ENCODE results near the gene DUSP7.

DNA sequence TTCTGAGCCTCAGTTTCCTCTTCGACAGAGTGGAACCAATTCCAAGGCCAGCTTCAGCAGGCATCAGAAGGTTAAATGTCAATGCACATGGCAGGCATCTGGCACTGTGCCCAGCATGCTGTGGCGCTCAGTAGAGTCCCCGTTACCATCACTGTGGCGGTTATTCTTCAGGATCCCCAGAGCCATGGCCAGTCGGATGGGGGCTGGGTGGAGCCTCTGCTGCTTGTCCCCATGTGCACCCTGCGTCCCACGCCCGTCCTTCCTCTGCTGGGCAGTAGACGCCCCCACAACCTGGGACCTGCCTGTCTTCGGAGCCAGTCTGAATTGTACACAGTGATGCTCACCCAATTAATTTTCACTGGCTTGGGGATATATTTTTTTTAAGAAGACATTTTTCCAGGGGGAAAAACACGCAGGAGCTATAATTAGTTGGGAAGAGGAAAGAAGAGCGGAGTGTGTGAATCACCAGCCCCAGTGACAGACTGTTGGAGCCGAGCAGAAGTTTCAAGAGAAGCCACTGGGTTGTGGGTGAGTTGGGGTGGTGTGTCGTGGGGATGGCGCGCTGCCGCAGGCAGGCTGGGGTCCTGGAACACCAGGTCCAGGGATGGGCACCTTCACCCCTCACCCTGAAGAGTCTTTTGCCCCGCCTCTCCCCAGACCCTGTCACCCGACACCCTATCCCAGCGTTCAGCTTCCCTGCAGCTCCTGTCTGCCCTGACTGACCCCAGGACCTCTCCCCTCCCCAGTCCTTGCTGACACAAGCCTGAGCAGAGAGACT lies 33.9 kb downstream of the DUSP7 start:
- TF ChIP-seq, protein P1, sequence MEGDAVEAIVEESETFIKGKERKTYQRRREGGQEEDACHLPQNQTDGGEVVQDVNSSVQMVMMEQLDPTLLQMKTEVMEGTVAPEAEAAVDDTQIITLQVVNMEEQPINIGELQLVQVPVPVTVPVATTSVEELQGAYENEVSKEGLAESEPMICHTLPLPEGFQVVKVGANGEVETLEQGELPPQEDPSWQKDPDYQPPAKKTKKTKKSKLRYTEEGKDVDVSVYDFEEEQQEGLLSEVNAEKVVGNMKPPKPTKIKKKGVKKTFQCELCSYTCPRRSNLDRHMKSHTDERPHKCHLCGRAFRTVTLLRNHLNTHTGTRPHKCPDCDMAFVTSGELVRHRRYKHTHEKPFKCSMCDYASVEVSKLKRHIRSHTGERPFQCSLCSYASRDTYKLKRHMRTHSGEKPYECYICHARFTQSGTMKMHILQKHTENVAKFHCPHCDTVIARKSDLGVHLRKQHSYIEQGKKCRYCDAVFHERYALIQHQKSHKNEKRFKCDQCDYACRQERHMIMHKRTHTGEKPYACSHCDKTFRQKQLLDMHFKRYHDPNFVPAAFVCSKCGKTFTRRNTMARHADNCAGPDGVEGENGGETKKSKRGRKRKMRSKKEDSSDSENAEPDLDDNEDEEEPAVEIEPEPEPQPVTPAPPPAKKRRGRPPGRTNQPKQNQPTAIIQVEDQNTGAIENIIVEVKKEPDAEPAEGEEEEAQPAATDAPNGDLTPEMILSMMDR (IDR thresholded peaks at IDR 0.05): no peak
- TF ChIP-seq POLR2AphosphoS5 (IDR thresholded peaks at IDR 0.05; ENCODE audit: insufficient read depth in 1 of 2, low read depth in 1 of 2) (no peak), POLR2A (IDR thresholded peaks at IDR 0.05) (no peak)
